NT2/D1 (cell line): Measurements from ENCODE around the gene RSPO1.
A peak's percentile ranks its signal among the peaks of the same experiment; 100 is the strongest.

Experiments
- DNase-seq: peaks from one replicate; pipeline ENCODE4 v3.0.0-alpha.2; 2011; ENCODE audit warnings: low read depth, low spot score
- H3K27me3 ChIP-seq: 2 replicates; pipeline ENCODE4 v1.6.0; 2011; ENCODE audit warnings: mild to moderate bottlenecking; ENCODE audit not compliant: insufficient read length, insufficient read depth
- H3K36me3 ChIP-seq: 2 replicates; pipeline ENCODE4 v1.6.1; 2011; ENCODE audit warnings: mild to moderate bottlenecking, low read length, mixed read lengths; ENCODE audit not compliant: insufficient read depth, insufficient read length
- H3K4me1 ChIP-seq: 2 replicates; pipeline ENCODE4 v1.5.1; 2011; ENCODE audit not compliant: insufficient read depth, insufficient read length
- H3K4me3 ChIP-seq: 2 replicates; pipeline ENCODE4 v1.5.1; 2011; ENCODE audit warnings: low read depth; ENCODE audit not compliant: insufficient read length
- H3K9ac ChIP-seq: 2 replicates; pipeline ENCODE4 v1.6.0; 2011; ENCODE audit warnings: low read depth; ENCODE audit not compliant: insufficient read length
- H3K9me3 ChIP-seq: 2 replicates; pipeline ENCODE4 v1.5.1; 2011; ENCODE audit warnings: mild to moderate bottlenecking, low read length; ENCODE audit not compliant: insufficient read depth
- SUZ12 ChIP-seq: IDR thresholded peaks from 2 replicates; pipeline ENCODE4 v1.6.1; 2011; ENCODE audit not compliant: insufficient read length, insufficient read depth; ENCODE audit errors: extremely low read depth
- YY1 ChIP-seq: IDR thresholded peaks from 2 replicates; pipeline ENCODE4 v1.6.1; 2011; ENCODE audit not compliant: insufficient read length, insufficient read depth
- ZNF274 ChIP-seq: IDR thresholded peaks from 2 replicates; pipeline ENCODE4 v1.6.1; 2011; ENCODE audit warnings: mild to moderate bottlenecking, low read depth, low read length

The RSPO1 gene

DNA sequence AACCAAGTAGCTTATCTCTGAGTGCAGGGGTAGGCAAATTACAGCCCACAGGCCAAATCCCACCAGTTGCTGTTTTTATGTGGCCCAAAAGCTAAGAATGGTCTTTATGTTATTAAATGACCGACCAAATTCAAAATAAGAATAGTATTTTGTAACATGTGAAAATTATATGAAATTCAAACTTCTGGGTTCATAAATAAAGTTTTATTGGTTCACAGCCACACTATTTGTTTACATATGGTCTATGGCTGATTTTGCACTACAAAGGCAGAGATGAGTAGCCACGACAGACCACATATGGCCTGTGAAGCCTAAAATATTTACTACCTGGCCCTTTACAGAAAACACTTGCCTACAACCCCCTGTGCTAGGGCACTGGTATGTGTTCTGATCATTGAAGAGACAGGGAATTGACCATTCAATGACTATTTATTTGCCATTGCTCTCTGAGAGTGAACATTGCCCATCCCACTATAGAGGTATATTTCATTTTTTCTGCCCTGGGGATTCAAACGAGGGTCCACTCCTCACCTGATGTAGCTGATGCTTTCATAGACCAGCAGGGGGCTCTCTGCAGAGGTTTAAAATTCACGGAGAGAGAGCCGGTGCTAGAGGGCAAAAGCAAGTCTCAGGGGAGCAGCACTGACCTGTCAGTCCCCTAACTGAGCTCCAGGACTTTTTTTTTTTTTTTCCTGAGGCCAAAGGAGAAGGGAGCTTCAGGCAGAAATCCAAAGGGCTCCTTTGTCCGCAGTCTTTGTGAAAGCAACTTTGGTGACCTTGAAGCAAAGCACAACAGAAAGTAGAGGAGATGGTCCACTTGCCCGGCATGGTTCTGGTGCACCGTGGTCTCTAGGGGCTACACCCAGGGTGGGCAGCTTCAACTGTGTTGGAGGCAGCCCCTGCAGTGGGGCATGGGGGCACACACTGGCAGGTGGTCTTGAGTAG, 31.7 kb downstream of the RSPO1 start:
- Histone ChIP-seq H3K4me3 (no peak overlapping the region), H3K4me1 (peaks cover 8% of the 10 kb centered on the region), H3K27me3 (peaks cover 6% of the 10 kb centered on the region), H3K9ac (no peak overlapping the region), H3K9me3 (no peaks in the 10 kb centered on the region), H3K36me3 (no peaks in the 10 kb centered on the region)
- no peak for TF ChIP-seq ZNF274
- no peak for TF ChIP-seq YY1
- TF ChIP-seq SUZ12 = no peak
- peak; percentile 55 for DNase-seq

DNA sequence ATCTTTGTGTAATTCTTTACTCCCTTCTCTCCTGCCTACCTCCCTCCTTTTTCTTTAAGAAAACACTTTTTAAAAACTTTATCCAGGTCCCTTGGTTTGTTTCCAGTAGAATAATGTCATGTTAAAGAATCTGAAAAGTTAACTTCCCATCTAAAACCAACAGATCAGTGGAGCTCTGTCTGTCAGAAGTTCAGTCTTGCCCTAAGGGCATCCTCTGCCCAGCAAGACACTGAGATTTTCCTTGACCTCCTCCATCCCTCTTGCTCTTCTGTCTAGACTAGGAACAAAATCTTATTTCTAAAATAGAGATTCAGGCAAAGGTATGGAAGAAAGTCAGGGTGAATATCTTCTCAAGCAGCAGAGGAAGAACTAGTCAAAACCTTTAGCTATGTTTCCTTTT, 33.3 kb downstream of the RSPO1 start:
- H3K9ac ChIP-seq = no peak overlapping the region
- H3K27me3 ChIP-seq = peaks cover 4% of the 10 kb centered on the region
- H3K9me3 ChIP-seq = no peaks in the 10 kb centered on the region
- no peak for DNase-seq
- H3K4me3 ChIP-seq = no peak overlapping the region
- no peaks in the 10 kb centered on the region for H3K36me3 ChIP-seq
- peaks cover 8% of the 10 kb centered on the region for H3K4me1 ChIP-seq
- TF ChIP-seq YY1 (no peak), ZNF274 (no peak), SUZ12 (no peak)

DNA sequence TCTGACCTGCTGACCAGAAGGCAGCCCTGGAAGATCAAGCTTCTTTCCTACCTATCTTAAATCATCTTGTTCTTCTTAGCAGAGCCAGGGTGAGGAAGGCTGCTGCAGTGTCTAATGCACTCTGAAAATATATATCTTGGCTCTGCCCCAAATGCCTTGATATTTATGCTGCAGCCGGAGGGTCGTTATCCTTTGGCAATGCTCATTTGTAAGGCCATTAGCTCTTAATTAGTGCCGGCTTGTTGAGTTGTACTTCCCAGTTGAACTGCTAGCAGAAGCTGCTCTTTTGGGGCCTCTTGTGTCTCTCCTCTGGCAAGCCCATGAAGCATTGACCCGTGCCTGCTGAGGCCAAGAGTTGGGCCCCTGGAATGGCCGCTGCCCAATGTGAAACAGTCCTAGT, 34.8 kb downstream of the RSPO1 start:
- Histone ChIP-seq H3K27me3 (peaks cover 6% of the 10 kb centered on the region), H3K36me3 (no peaks in the 10 kb centered on the region), H3K4me1 (peaks cover 4% of the 10 kb centered on the region), H3K9ac (no peak overlapping the region), H3K4me3 (no peak overlapping the region), H3K9me3 (no peaks in the 10 kb centered on the region)
- TF ChIP-seq SUZ12 = no peak
- TF ChIP-seq YY1 = no peak
- TF ChIP-seq ZNF274 = no peak
- no peak for DNase-seq

DNA sequence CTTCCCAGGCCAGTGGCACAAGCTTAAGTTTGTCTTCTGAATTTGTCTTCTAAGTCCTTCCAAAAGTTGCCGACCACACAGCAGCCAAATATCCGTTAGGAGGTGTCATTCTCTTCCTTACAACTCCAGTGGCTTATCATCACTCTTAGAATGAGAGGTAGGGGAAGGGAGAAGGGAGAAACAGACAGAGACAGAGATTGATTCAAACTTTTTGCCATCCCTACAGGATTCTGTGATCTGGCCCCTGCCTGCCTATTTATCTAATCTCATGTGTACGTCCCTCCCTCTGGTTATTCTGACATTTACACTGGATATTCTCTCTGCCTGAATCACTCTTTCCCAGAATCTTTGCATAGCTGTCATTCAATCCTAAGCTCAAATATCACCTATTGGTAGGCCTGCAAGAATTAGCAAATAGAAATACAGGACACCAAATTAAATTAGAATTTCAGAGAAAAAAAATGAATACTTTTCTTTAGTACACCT, 38.5 kb downstream of the RSPO1 start:
- Histone ChIP-seq H3K9me3 (no peaks in the 10 kb centered on the region), H3K4me1 (no peaks in the 10 kb centered on the region), H3K4me3 (peak overlapping the region; percentile 16), H3K9ac (peak overlapping the region; percentile 34), H3K36me3 (peaks cover 35% of the 10 kb centered on the region), H3K27me3 (peaks cover 6% of the 10 kb centered on the region)
- DNase-seq = no peak
- TF ChIP-seq ZNF274 = no peak
- TF ChIP-seq YY1 = no peak
- no peak for TF ChIP-seq SUZ12

DNA sequence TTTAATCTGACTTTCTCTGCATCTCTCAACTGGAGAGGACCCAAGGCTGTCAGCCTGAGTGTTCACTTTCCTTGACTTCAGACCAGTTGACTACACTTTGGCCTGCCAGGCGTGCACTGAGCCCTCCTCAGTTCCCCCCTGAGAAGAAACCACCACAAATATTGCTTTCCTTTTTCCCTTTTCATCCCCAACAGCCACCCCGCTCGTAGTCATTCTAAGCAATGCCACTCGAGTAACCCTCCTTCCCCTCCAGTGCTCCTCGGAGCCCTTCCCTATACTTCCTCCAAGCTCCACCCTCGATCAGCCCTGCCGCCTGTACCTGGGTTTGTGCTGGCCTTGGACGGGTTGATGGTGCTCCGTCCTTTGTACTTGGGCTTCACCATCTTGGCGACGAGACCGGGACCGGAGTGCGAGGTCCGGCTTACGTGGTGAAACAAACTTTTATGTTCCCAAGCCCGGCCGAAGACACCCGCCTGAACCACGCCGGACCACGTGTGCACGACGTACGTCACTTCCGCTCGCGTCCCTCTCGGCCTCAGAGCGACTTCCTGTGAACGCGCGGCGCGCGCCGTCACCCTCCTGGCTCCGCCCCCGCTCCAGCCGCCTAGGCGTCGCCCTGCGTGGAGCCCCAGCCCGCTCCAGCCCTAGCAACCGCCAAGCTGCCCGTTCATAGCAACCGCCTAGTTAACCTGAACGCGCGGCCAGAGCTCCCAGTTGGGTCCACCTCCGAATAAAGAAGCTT, 39.1 kb downstream of the RSPO1 start, which contains the start of gene GNL2:
GNL2 (minus strand) TSS at position 498 of the 742 bp plus-strand sequence; CDS start at position 383, 115 bp downstream.
- peak; percentile 99 for DNase-seq
- H3K9me3 ChIP-seq = no peaks in the 10 kb centered on the region
- H3K4me3 ChIP-seq = peak within 1 kb of the TSS; percentile 87
- TF ChIP-seq YY1 (no peak), SUZ12 (no peak), ZNF274 (no peak)
- no peaks in the 10 kb centered on the region for H3K4me1 ChIP-seq
- H3K27me3 ChIP-seq = peaks cover 6% of the 10 kb centered on the region
- H3K9ac ChIP-seq = peak within 1 kb of the TSS; percentile 94
- H3K36me3 ChIP-seq = peaks cover 42% of the 10 kb centered on the region

DNA sequence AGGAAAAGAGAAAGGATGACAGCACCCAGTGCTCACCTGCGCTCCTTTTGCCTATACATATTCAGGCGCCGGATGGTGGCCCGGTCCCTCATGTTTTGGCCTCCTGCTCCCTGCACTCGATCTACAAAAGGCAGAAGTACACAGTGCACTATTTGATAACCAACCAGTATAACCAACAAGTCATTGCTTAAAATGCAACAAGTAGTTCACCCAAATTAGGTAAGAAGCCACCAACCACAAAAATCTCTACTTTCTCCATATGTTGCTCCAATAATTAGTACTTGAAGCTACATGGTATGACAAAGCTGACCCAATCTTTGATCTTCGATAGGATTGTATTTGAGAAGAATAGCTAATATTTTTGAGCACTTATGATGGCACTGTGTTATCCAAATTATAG, 41.0 kb downstream of the RSPO1 start:
- no peak for TF ChIP-seq YY1
- TF ChIP-seq ZNF274 = no peak
- TF ChIP-seq SUZ12 = no peak
- H3K36me3 ChIP-seq = peaks cover 58% of the 10 kb centered on the region
- DNase-seq = no peak
- peaks cover 6% of the 10 kb centered on the region for H3K27me3 ChIP-seq
- no peak overlapping the region for H3K9ac ChIP-seq
- H3K9me3 ChIP-seq = no peaks in the 10 kb centered on the region
- no peaks in the 10 kb centered on the region for H3K4me1 ChIP-seq
- no peak overlapping the region for H3K4me3 ChIP-seq
